Endothelial cell of umbilical vein (primary cell): ENCODE measurements around the gene FAHD1. TPM values are rescaled to one million over a fixed set of nuclear protein-coding genes. Genes with fewer than 3 reads are reported as not detected.

Source experiments
- BruUV-seq: library from RNA; stranded (reverse); fragments of 400-500 nt; replicated peaks from 2 replicates; lab custom pipeline; 2021; lab: Mats Ljungman, UMichigan
- CTCF ChIA-PET: fragments of 300-600, 350-600 bp; sonication (Branson Sonifier 250); formaldehyde crosslinking; loops from one replicate; lab custom pipeline; 2021; ENCODE audit warnings: antibody characterized with exemption, inconsistent platforms; lab: Charles Lee
- POLR2A ChIA-PET: fragments of 300-600, 350-600 bp; sonication (Branson Sonifier 250); formaldehyde crosslinking; loops from one replicate; lab custom pipeline; 2021; ENCODE audit warnings: antibody characterized with exemption, inconsistent platforms; lab: Charles Lee
- DNase-seq: peaks from one replicate; pipeline ENCODE4 v3.0.0-alpha.2; 2011; ENCODE audit warnings: low read depth, low spot score
- FAIRE-seq: peaks from 2 replicates; lab custom pipeline; 2011; peaks lifted over from hg19 to GRCh38; lab: Jason Lieb, UNC
- H2AFZ ChIP-seq: 2 replicates; pipeline ENCODE4 v1.6.0; 2012; ENCODE audit warnings: low read depth, low read length, control low read depth, inconsistent platforms
- H3K27ac ChIP-seq: 2 replicates; pipeline ENCODE4 v1.5.1; 2011; ENCODE audit warnings: low read depth, mild to moderate bottlenecking, control low read depth, low read length, moderate library complexity; ENCODE audit not compliant: insufficient read depth
- H3K27me3 ChIP-seq, 2 experiments: 2 replicates each; pipeline versions ENCODE4 v1.6.0 to v1.6.1; 2011; ENCODE audit warnings: low read length in 2 of 2, mixed read lengths in 1 of 2; ENCODE audit not compliant: control insufficient read depth in 2 of 2, insufficient read depth in 2 of 2
- H3K36me3 ChIP-seq, 2 experiments: 2 replicates in 1 of 2; 3 replicates in 1 of 2; pipeline ENCODE4 v1.5.1; 2011; ENCODE audit warnings: low read length in 2 of 2, mild to moderate bottlenecking in 1 of 2, moderate library complexity in 1 of 2; ENCODE audit not compliant: control insufficient read depth in 2 of 2, insufficient read depth in 2 of 2; ENCODE audit errors: extremely low read depth in 1 of 2
- H3K4me1 ChIP-seq: 3 replicates; pipeline ENCODE4 v1.5.1; 2011; ENCODE audit warnings: mild to moderate bottlenecking, low read length; ENCODE audit not compliant: control insufficient read depth, insufficient read depth; ENCODE audit errors: extremely low read depth
- H3K4me2 ChIP-seq: 2 replicates; pipeline ENCODE4 v1.6.1; 2011; ENCODE audit warnings: low read length, control low read depth, mixed read lengths; ENCODE audit not compliant: insufficient read depth
- H3K4me3 ChIP-seq, 3 experiments: fragments of 200-600 bp in 1 of 3; sonication (generic), shearing (Covaris generic) in 1 of 3; replicated peaks in 1 of 3; 2 replicates each; pipeline ENCODE4 v1.5.1; 2011 to 2016; ENCODE audit warnings: control low read depth in 3 of 3, low read length in 3 of 3, mild to moderate bottlenecking in 2 of 3, inconsistent platforms in 1 of 3, low read depth in 1 of 3, moderate library complexity in 1 of 3; ENCODE audit not compliant: insufficient read depth in 1 of 3
- H3K79me2 ChIP-seq: 2 replicates; pipeline ENCODE4 v1.6.0; 2012; ENCODE audit warnings: low read length, inconsistent platforms; ENCODE audit not compliant: control insufficient read depth, insufficient read depth
- H3K9ac ChIP-seq: replicated peaks from 2 replicates; pipeline ENCODE3; 2011; ENCODE audit warnings: low read length, control low read depth; ENCODE audit not compliant: insufficient read depth; ENCODE audit errors: extremely low read depth
- H3K9me1 ChIP-seq: replicated peaks from 3 replicates; pipeline ENCODE4 v1.6.0; 2011; ENCODE audit warnings: mild to moderate bottlenecking, low read length; ENCODE audit not compliant: control insufficient read depth, insufficient read depth; ENCODE audit errors: extremely low read depth
- H3K9me3 ChIP-seq: replicated peaks from 2 replicates; pipeline ENCODE4 v1.5.1; 2012; ENCODE audit warnings: low read length, inconsistent platforms; ENCODE audit not compliant: control insufficient read depth, insufficient read depth
- H4K20me1 ChIP-seq: replicated peaks from 2 replicates; pipeline ENCODE3; 2011; ENCODE audit warnings: mild to moderate bottlenecking, low read length; ENCODE audit not compliant: control insufficient read depth, insufficient read depth; ENCODE audit errors: extremely low read depth
- CTCF ChIP-seq, 2 donors: IDR thresholded peaks; 1 replicate in 1 of 2; 2 replicates in 1 of 2; pipeline ENCODE4 v1.5.1; 2011; ENCODE audit warnings: low read length in 2 of 2, mild to moderate bottlenecking in 2 of 2, moderate library complexity in 2 of 2, control low read depth in 1 of 2, inconsistent platforms in 1 of 2, low read depth in 1 of 2; ENCODE audit not compliant: insufficient read depth in 1 of 2; ENCODE audit errors: extremely low read depth in 1 of 2
- EZH2 ChIP-seq: IDR thresholded peaks from 2 replicates; pipeline ENCODE4 v1.6.1; 2012; ENCODE audit warnings: borderline replicate concordance, low read depth, mild to moderate bottlenecking, moderate library complexity, low read length, inconsistent platforms; ENCODE audit not compliant: severe bottlenecking
- FOS ChIP-seq: IDR thresholded peaks from 2 replicates; pipeline ENCODE4 v1.6.1; 2011; ENCODE audit warnings: mild to moderate bottlenecking, low read length, moderate library complexity, borderline replicate concordance; ENCODE audit not compliant: insufficient read depth
- GATA2 ChIP-seq: IDR thresholded peaks from 2 replicates; pipeline ENCODE4 v1.7.0; 2011; ENCODE audit warnings: low read depth, mild to moderate bottlenecking, moderate library complexity, mixed read lengths, low read length; ENCODE audit not compliant: insufficient read length, insufficient read depth
- JUN ChIP-seq: IDR thresholded peaks from 2 replicates; pipeline ENCODE4 v1.6.1; 2011; ENCODE audit warnings: borderline replicate concordance, low read depth; ENCODE audit not compliant: insufficient read length, insufficient read depth
- MAX ChIP-seq: IDR thresholded peaks from 2 replicates; pipeline ENCODE4 v1.6.1; 2011; ENCODE audit not compliant: insufficient read depth, insufficient read length
- MYC ChIP-seq: IDR thresholded peaks from one replicate; pipeline ENCODE4 v1.6.1; 2011; ENCODE audit warnings: mild to moderate bottlenecking, low read depth, low read length
- POLR2A ChIP-seq: IDR thresholded peaks from 2 replicates; pipeline ENCODE4 v1.6.1; 2012; ENCODE audit warnings: low read depth, mild to moderate bottlenecking, control low read depth, low read length
- POLR2AphosphoS5 ChIP-seq: IDR thresholded peaks from 2 replicates; pipeline ENCODE4 v1.6.1; 2012; ENCODE audit warnings: low read depth, mild to moderate bottlenecking, control low read depth, low read length, moderate library complexity; ENCODE audit not compliant: insufficient read depth
- dilution Hi-C: fragments of 300-500 bp; cut with MboI; formaldehyde crosslinking; loops from one replicate; pipeline ENCODE4 v1.15.0; 2019; ENCODE audit warnings: low sequenced_read_pairs; ENCODE audit not compliant: extremely low pct_ligation_motif_present
- intact Hi-C: fragments of 100-400 bp; cut with micrococcal nuclease; formaldehyde crosslinking; loops from one replicate; pipeline ENCODE4 v1.10.0; 2022
- polyA plus RNA-seq, 4 experiments: library from polyadenylated mRNA; depleted of rRNA in 3 of 4; stranded (reverse) in 3 of 4; unstranded in 1 of 4; fragments of >200 nt; gene quantifications; 2 replicates each; pipeline versions ENCODE4 v1.2.1 to v1.2.3, GENCODE V29; 2011 to 2012; ENCODE audit warnings: missing spikeins in 1 of 4
- total RNA-seq: library from RNA; stranded (reverse); gene quantifications from 2 replicates; pipeline ENCODE4 v1.2.3, GENCODE V29; 2021

Gene FAHD1
- total and polyA plus RNA-seq, 2 donors (not counting 3 experiments of a cell fraction or from before 2014, with no cell fraction given) = 44.8 to 69.2 TPM

GRCh38 chr16:1781758-1782407, 45.1 kb upstream of the FAHD1 start:
- no TSS peak for BruUV-seq
- peak overlapping the region; percentile 77 for H3K9ac ChIP-seq
- H3K4me3 ChIP-seq = peak overlapping the region; percentile 70 to 75 (median 70)
- no peaks in the 10 kb centered on the region for H3K9me3 ChIP-seq
- ChIA-PET CTCF (interaction anchor here (0.6 to 1.7 kb wide), 8 partner anchors 8 to 76 kb away, joined by 3 to 16 read pairs (median 6); partner anchors contain the start of genes EME2, FAHD1, HAGH and MAPK8IP3), POLR2A (interaction anchor here (1.0 to 1.2 kb wide), 7 partner anchors 8 to 361 kb away, joined by 3 to 6 read pairs (median 3); partner anchors contain the start of genes EME2, FAHD1, HAGH and MRPS34)
- peaks cover 25% of the 10 kb centered on the region for H3K79me2 ChIP-seq
- no peaks in the 10 kb centered on the region for H4K20me1 ChIP-seq
- no peaks in the 10 kb centered on the region for H3K27me3 ChIP-seq
- intact Hi-C loops (loop anchor here (1.0 to 10.0 kb wide), 4 partner anchors 9 to 477 kb away; partner anchors contain the start of genes FAHD1, HAGH, MRPS34 and UBE2I), dilution Hi-C loops (no loop called here)
- H3K27ac ChIP-seq = peak overlapping the region; percentile 24
- TF ChIP-seq EZH2 = no peak
- TF ChIP-seq POLR2A = peak; percentile 41
- TF ChIP-seq CTCF (IDR thresholded peaks at IDR 0.05; ENCODE audit: extremely low read depth in 1 of 2, insufficient read depth in 1 of 2, low read depth in 1 of 2, low read length in 2 of 2) = peak in 1 of 2 donors; percentile 26
- TF ChIP-seq POLR2AphosphoS5 = no peak
- no peak for TF ChIP-seq FOS
- TF ChIP-seq MYC = no peak
- no peak for TF ChIP-seq GATA2
- no peak for TF ChIP-seq MAX
- TF ChIP-seq JUN = no peak
- DNase-seq (peak; percentile 26), FAIRE-seq (no peak)
- peak overlapping the region; percentile 18 for H2AFZ ChIP-seq
- peak overlapping the region; percentile 58 for H3K4me2 ChIP-seq
- no peaks in the 10 kb centered on the region for H3K9me1 ChIP-seq
- peaks cover 14% of the 10 kb centered on the region for H3K4me1 ChIP-seq
- H3K36me3 ChIP-seq = peaks cover 0 to 34% of the 10 kb centered on the region in 2 experiments
